ENCODE data around the gene WFDC11.

The WFDC11 gene

GRCh38 chr20:45621593-45621992, 48.4 kb downstream of the WFDC11 start:
- DNase-seq: no peak

- no peak for DNase-seq
These were observed 52.4 kb downstream of the WFDC11 start for GRCh38 chr20:45617591-45617990.

- no peak for DNase-seq
These were observed 57.7 kb downstream of the WFDC11 start for GRCh38 chr20:45612314-45612713.

DNA sequence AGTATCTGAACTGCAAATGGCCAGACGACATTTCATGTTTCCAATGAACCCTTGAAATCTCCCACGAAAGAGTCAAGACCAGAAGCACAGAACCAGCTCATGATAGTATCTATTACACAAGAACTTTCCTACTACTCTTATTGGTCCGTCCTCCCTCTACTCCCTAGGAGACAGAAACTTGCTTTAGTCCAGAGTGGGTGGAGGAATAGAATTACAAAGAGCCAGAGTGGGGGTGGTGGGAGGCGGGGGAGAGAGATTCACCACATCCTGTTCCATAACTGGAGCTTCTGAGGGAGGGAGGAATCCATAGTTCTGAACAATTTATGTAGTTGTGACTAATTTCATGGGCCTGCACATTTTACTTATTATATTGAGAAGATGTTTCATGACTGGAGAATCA, 59.0 kb downstream of the WFDC11 start:
- DNase-seq: no peak

- no peak for DNase-seq
These were observed 62.2 kb downstream of the WFDC11 start for GRCh38 chr20:45607810-45608209.
